ENCODE data around the gene PHACTR2. TPM values are rescaled to one million over a fixed set of nuclear protein-coding genes. Genes with fewer than 3 reads are reported as not detected.

PHACTR2 gene
- total RNA-seq, 1 donor = 51.4 TPM

- H3K4me3 ChIP-seq (ENCODE audit: low read depth, low read length) = no peak overlapping the region
- TF ChIP-seq, protein P1, sequence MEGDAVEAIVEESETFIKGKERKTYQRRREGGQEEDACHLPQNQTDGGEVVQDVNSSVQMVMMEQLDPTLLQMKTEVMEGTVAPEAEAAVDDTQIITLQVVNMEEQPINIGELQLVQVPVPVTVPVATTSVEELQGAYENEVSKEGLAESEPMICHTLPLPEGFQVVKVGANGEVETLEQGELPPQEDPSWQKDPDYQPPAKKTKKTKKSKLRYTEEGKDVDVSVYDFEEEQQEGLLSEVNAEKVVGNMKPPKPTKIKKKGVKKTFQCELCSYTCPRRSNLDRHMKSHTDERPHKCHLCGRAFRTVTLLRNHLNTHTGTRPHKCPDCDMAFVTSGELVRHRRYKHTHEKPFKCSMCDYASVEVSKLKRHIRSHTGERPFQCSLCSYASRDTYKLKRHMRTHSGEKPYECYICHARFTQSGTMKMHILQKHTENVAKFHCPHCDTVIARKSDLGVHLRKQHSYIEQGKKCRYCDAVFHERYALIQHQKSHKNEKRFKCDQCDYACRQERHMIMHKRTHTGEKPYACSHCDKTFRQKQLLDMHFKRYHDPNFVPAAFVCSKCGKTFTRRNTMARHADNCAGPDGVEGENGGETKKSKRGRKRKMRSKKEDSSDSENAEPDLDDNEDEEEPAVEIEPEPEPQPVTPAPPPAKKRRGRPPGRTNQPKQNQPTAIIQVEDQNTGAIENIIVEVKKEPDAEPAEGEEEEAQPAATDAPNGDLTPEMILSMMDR (IDR thresholded peaks at IDR 0.05; ENCODE audit: insufficient read depth, low read depth, low read length) = no peak
- DNase-seq (ENCODE audit: low read depth) = peak; percentile 27
Observed at GRCh38 chr6:143823548-143823947, 145.8 kb downstream of the PHACTR2 start.

- DNase-seq (ENCODE audit: low read depth) = no peak
- no peak overlapping the region for H3K4me3 ChIP-seq (ENCODE audit: low read depth, low read length)
- TF ChIP-seq, protein P1 (IDR thresholded peaks at IDR 0.05; ENCODE audit: insufficient read depth, low read depth, low read length) = no peak
Observed at GRCh38 chr6:143828572-143828971, 150.8 kb downstream of the PHACTR2 start.

DNA sequence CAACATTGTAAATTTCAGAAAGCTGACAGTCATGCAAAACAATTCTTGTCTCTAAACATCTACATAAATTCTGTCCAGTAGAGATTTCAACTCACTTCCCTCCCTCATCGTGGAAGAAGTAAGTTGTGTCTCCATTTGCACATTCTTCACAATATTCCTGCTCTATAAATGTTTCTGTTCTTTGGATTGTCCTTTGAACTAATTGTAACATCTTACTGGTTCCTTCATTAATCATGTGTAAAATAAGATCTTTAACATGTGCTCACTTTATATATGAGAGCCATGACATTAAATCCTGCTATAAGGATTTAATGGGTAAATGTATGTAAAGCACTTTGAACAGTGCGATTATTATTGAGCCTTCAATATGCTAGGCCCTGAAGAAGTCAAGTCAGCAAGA, 158.4 kb downstream of the PHACTR2 start:
- no peak for DNase-seq (ENCODE audit: low read depth)
- TF ChIP-seq, protein P1 (IDR thresholded peaks at IDR 0.05; ENCODE audit: insufficient read depth, low read depth, low read length) = no peak
- H3K4me3 ChIP-seq (ENCODE audit: low read depth, low read length) = no peak overlapping the region

- DNase-seq (ENCODE audit: low read depth) = no peak
- TF ChIP-seq, protein P1 (IDR thresholded peaks at IDR 0.05; ENCODE audit: insufficient read depth, low read depth, low read length) = no peak
Observed at GRCh38 chr6:143838395-143838794, 160.6 kb downstream of the PHACTR2 start.

GRCh38 chr6:143839196-143839595, 161.4 kb downstream of the PHACTR2 start:
- TF ChIP-seq, protein P1 (IDR thresholded peaks at IDR 0.05; ENCODE audit: insufficient read depth, low read depth, low read length) = no peak
- no peak overlapping the region for H3K4me3 ChIP-seq (ENCODE audit: low read depth, low read length)
- peak; percentile 19 for DNase-seq (ENCODE audit: low read depth)

More at GRCh38 chr6:143838395-143838794, 160.6 kb downstream of the PHACTR2 start:
- no peak overlapping the region for H3K4me3 ChIP-seq (ENCODE audit: low read depth, low read length)

DNA sequence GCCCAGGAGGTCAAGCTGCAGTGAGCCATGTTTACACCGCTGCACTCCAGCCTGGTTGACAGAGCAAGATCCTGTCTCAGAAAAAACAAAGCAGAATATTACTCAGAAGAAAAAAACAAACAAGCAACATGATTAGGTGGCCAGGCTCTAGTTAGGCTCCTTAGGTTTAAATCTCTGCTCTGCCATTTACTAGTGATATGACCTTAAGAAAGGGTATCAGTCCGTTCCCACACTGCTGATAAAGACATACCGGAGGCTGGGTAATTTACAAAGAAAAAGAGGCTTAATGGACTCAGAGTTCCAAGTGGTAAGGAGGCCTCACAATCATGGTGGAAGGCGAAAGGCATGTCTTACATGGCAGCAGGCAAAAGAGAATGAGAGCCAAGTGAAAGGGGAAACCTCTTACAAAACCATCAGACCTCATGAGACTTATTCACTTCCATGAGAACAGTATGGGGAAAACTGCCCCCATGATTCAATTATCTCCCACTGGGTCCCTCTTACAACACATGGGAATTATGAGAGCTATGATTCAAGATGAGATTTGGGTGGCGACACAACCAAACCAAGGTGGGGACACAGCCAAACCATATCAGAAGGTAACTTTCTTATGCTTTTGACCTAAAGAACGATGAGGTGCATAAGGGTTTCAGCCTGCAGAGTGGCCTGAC, 163.0 kb downstream of the PHACTR2 start:
- no peak for DNase-seq (ENCODE audit: low read depth)
- no peak overlapping the region for H3K4me3 ChIP-seq (ENCODE audit: low read depth, low read length)
- TF ChIP-seq, protein P1 (IDR thresholded peaks at IDR 0.05; ENCODE audit: insufficient read depth, low read depth, low read length) = no peak

DNA sequence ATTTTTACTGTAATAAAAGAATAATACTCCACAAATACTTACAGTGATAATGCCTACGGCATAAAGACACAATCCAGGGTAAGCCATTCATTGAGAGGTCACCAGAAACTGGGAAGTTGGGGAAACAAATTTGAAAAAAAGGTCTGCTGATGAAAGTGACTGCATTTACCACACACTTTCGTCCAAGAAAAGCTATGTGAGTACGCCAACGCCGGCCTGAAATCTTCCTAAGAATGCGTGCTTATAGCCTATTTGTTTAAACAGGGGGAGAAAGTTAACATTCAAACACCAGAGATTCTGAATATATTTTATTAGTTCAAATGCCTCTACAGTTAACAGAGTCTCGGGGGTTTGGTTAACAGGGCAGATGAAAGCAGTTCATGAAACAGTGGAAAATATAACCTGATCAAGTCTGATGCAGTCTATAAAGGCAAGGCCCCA, 164.7 kb downstream of the PHACTR2 start:
- no peak for DNase-seq (ENCODE audit: low read depth)
- H3K4me3 ChIP-seq (ENCODE audit: low read depth, low read length) = peak overlapping the region; percentile 75
- TF ChIP-seq, protein P1 (IDR thresholded peaks at IDR 0.05; ENCODE audit: insufficient read depth, low read depth, low read length) = no peak
